IMR-90 (cell line): ENCODE results near the gene SYNE1. TPM values are rescaled to one million over a fixed set of nuclear protein-coding genes. Genes with fewer than 3 reads are reported as not detected.

ENCODE experiments used
- ATAC-seq: fragments of 200-7000 bp; cut with Tn5 transposase; 2 replicates; pipeline ENCODE4 v1.9.1; 2020; ENCODE audit warnings: low read depth, mild to moderate bottlenecking, moderate library complexity
- BruUV-seq: library from RNA; stranded (reverse); fragments of 400-500 nt; replicated peaks from 2 replicates; lab custom pipeline; 2021; lab: Mats Ljungman, UMichigan
- CTCF ChIA-PET: fragments of 300-600 bp; formaldehyde crosslinking; extraction: SDS; loops from one replicate; lab custom pipeline; 2021; ENCODE audit warnings: antibody characterized with exemption; lab: Yijun Ruan, JAX
- POLR2A ChIA-PET: fragments of 300-600 bp; sonication (Branson Sonifier 250); formaldehyde crosslinking; loops from one replicate; lab custom pipeline; 2022; ENCODE audit warnings: antibody characterized with exemption; ENCODE audit not compliant: unreplicated experiment; lab: Charles Lee
- DNase-seq: peaks from one replicate; pipeline ENCODE4 v3.0.0; 2013
- H2AFZ ChIP-seq: replicated peaks from 2 replicates; pipeline ENCODE3; 2013; ENCODE audit warnings: low read length, mild to moderate bottlenecking; ENCODE audit not compliant: poor library complexity
- H2AK5ac ChIP-seq: 2 replicates; pipeline ENCODE4 v1.6.1; 2013; ENCODE audit warnings: low read depth, low read length, inconsistent platforms
- H2AK9ac ChIP-seq: replicated peaks from 2 replicates; pipeline ENCODE3; 2013; ENCODE audit warnings: mild to moderate bottlenecking, low read depth, low read length, moderate library complexity; ENCODE audit not compliant: poor library complexity
- H2BK120ac ChIP-seq: 2 replicates; pipeline ENCODE4 v1.6.1; 2013; ENCODE audit warnings: low read depth, low read length, inconsistent platforms
- H2BK15ac ChIP-seq: 3 replicates; pipeline ENCODE4 v1.6.1; 2013; ENCODE audit warnings: low read depth, low read length, inconsistent platforms
- H2BK20ac ChIP-seq: 2 replicates; pipeline ENCODE4 v1.6.1; 2013; ENCODE audit warnings: low read depth, mild to moderate bottlenecking, inconsistent platforms, low read length, moderate library complexity
- H2BK5ac ChIP-seq: 2 replicates; pipeline ENCODE4 v1.6.1; 2013; ENCODE audit warnings: mild to moderate bottlenecking, low read depth, low read length, inconsistent platforms; ENCODE audit not compliant: poor library complexity, severe bottlenecking
- H3K14ac ChIP-seq: replicated peaks from 2 replicates; pipeline ENCODE4 v1.6.1; 2013; ENCODE audit warnings: low read depth, low read length, inconsistent platforms
- H3K18ac ChIP-seq: 2 replicates; pipeline ENCODE4 v1.6.1; 2013; ENCODE audit warnings: low read depth, low read length, control low read depth
- H3K23ac ChIP-seq: 2 replicates; pipeline ENCODE4 v1.6.1; 2013; ENCODE audit warnings: low read depth, low read length, inconsistent platforms
- H3K27ac ChIP-seq: 2 replicates; pipeline ENCODE4 v1.5.1; 2013; ENCODE audit warnings: mild to moderate bottlenecking, control low read depth, low read length; ENCODE audit not compliant: insufficient read depth
- H3K27me3 ChIP-seq: 2 replicates; pipeline ENCODE4 v1.6.1; 2013; ENCODE audit warnings: low read length; ENCODE audit not compliant: control insufficient read depth, insufficient read depth
- H3K36me3 ChIP-seq: 2 replicates; pipeline ENCODE4 v1.6.1; 2013; ENCODE audit warnings: low read length, mixed read lengths; ENCODE audit not compliant: control insufficient read depth, insufficient read depth
- H3K4ac ChIP-seq: 2 replicates; pipeline ENCODE4 v1.6.1; 2013; ENCODE audit warnings: low read depth, low read length, inconsistent platforms
- H3K4me1 ChIP-seq: 2 replicates; pipeline ENCODE4 v1.6.1; 2013; ENCODE audit warnings: low read length, mixed read lengths; ENCODE audit not compliant: control insufficient read depth, insufficient read depth
- H3K4me2 ChIP-seq: 2 replicates; pipeline ENCODE4 v1.6.1; 2013; ENCODE audit warnings: low read depth, mild to moderate bottlenecking, control low read depth, low read length, moderate library complexity
- H3K4me3 ChIP-seq: 2 replicates; pipeline ENCODE4 v1.5.1; 2013; ENCODE audit warnings: low read depth, mild to moderate bottlenecking, control low read depth, low read length, moderate library complexity; ENCODE audit not compliant: insufficient read depth
- H3K56ac ChIP-seq: 2 replicates; pipeline ENCODE4 v1.6.1; 2013; ENCODE audit warnings: low read length, inconsistent platforms; ENCODE audit not compliant: insufficient read depth; ENCODE audit errors: extremely low read depth
- H3K79me1 ChIP-seq, 2 experiments: 2 replicates each; pipeline ENCODE4 v1.6.1; 2013; ENCODE audit warnings: low read length in 2 of 2, inconsistent platforms in 1 of 2, low read depth in 1 of 2
- H3K9ac ChIP-seq: 2 replicates; pipeline ENCODE4 v1.6.1; 2013; ENCODE audit warnings: low read depth, low read length, control low read depth
- H3K9me1 ChIP-seq: 2 replicates; pipeline ENCODE4 v1.6.1; 2013; ENCODE audit warnings: low read length, inconsistent platforms; ENCODE audit not compliant: insufficient read depth
- H3K9me3 ChIP-seq: 2 replicates; pipeline ENCODE4 v1.6.1; 2013; ENCODE audit warnings: low read length; ENCODE audit not compliant: control insufficient read depth, insufficient read depth
- H4K20me1 ChIP-seq: 2 replicates; pipeline ENCODE4 v1.6.1; 2013; ENCODE audit warnings: low read length, inconsistent platforms; ENCODE audit not compliant: insufficient read depth
- H4K5ac ChIP-seq: 2 replicates; pipeline ENCODE4 v1.6.1; 2013; ENCODE audit warnings: mild to moderate bottlenecking, low read depth, low read length, control low read depth
- H4K8ac ChIP-seq, 2 experiments: 2 replicates each; pipeline ENCODE4 v1.6.1; 2013; ENCODE audit warnings: low read depth in 2 of 2, low read length in 2 of 2, control low read depth in 1 of 2, inconsistent platforms in 1 of 2
- H4K91ac ChIP-seq: 2 replicates; pipeline ENCODE4 v1.6.1; 2013; ENCODE audit warnings: low read depth, low read length, inconsistent platforms; ENCODE audit not compliant: insufficient read depth
- BHLHE40 ChIP-seq: fragments of 150-350 bp; IDR thresholded peaks from 2 replicates; pipeline ENCODE4 v1.6.1; 2016; ENCODE audit warnings: mild to moderate bottlenecking, low read depth, low read length
- CEBPB ChIP-seq: IDR thresholded peaks from 2 replicates; pipeline ENCODE4 v1.6.1; 2012; ENCODE audit warnings: low read depth, low read length, improper control_type of control experiment
- CHD1 ChIP-seq: IDR thresholded peaks from 2 replicates; pipeline ENCODE4 v1.6.1; 2012; ENCODE audit warnings: low read depth, low read length, improper control_type of control experiment
- CTCF ChIP-seq: conservative IDR thresholded peaks from 2 replicates; pipeline ENCODE4 v1.5.1; 2012; ENCODE audit warnings: mild to moderate bottlenecking, low read depth, low read length, improper control_type of control experiment
- FOS ChIP-seq: fragments of 150-350 bp; IDR thresholded peaks from 2 replicates; pipeline ENCODE4 v1.6.1; 2016; ENCODE audit warnings: low read depth, low read length
- MAFK ChIP-seq: IDR thresholded peaks from 2 replicates; pipeline ENCODE4 v1.6.1; 2012; ENCODE audit warnings: low read depth, low read length, improper control_type of control experiment
- MAZ ChIP-seq: IDR thresholded peaks from 2 replicates; pipeline ENCODE4 v1.6.1; 2012; ENCODE audit warnings: low read depth, mild to moderate bottlenecking, low read length, improper control_type of control experiment, moderate library complexity, borderline replicate concordance
- MXI1 ChIP-seq: IDR thresholded peaks from 2 replicates; pipeline ENCODE4 v1.6.1; 2012; ENCODE audit warnings: low read depth, mild to moderate bottlenecking, low read length, moderate library complexity, borderline replicate concordance
- POLR2A ChIP-seq: IDR thresholded peaks from 2 replicates; pipeline ENCODE4 v1.6.1; 2012; ENCODE audit warnings: mild to moderate bottlenecking, low read depth, low read length
- RCOR1 ChIP-seq: IDR thresholded peaks from 2 replicates; pipeline ENCODE4 v1.6.1; 2012; ENCODE audit warnings: mild to moderate bottlenecking, low read length, improper control_type of control experiment; ENCODE audit not compliant: insufficient replicate concordance
- SMC3 ChIP-seq: fragments of 150-350 bp; IDR thresholded peaks from 2 replicates; pipeline ENCODE4 v1.6.1; 2016; ENCODE audit warnings: low read depth, mild to moderate bottlenecking, antibody characterized with exemption, low read length, moderate library complexity
- WGBS, 2 experiments: methylation state at CpG; one replicate each; pipeline versions ENCODE4 v1.1.5 to v1.1.7; 2013; ENCODE audit warnings: missing lambda C conversion rate in 2 of 2; ENCODE audit not compliant: insufficient read length in 1 of 2; ENCODE audit errors: extremely low coverage in 2 of 2; 5-methylcytosine and 5-hydroxymethylcytosine counted together
- dilution Hi-C: fragments of 300-500 bp; cut with HindIII; formaldehyde crosslinking; loops from one replicate; pipeline ENCODE4 v1.14.3; 2018; ENCODE audit warnings: low sequenced_read_pairs; ENCODE audit not compliant: unreplicated experiment
- in situ Hi-C: fragments of 300-500 bp; cut with MboI; formaldehyde crosslinking; loops from 3 replicates; pipeline ENCODE4 v1.14.3; 2019; ENCODE audit warnings: low sequenced_read_pairs, inconsistent platforms, mixed read lengths
- intact Hi-C: fragments of 100-400 bp; cut with micrococcal nuclease; formaldehyde crosslinking; loops from 2 replicates; pipeline ENCODE4 v1.10.0; 2022
- polyA plus RNA-seq, 3 experiments: library from polyadenylated mRNA; depleted of rRNA; stranded (reverse); fragments of >200 nt; gene quantifications; 2 replicates each; pipeline ENCODE4 v1.2.3, GENCODE V29; 2012; ENCODE audit warnings: low replicate concordance in 1 of 3
- total RNA-seq: library from RNA; depleted of rRNA; stranded (reverse); fragments of >200 nt; gene quantifications from 2 replicates; pipeline ENCODE4 v1.2.3, GENCODE V29; 2012
- TF ChIP-seq, protein P1 (sequence below): fragments of 150-350 bp; IDR thresholded peaks from 2 replicates; pipeline ENCODE4 v1.6.1; 2017; ENCODE audit warnings: mild to moderate bottlenecking, antibody characterized with exemption, low read length, low read depth

Gene SYNE1
- total and polyA plus RNA-seq, 2 of the 4 experiments (the other 2 are of a cell fraction): 34.1 to 159 TPM

- no peaks in the 10 kb centered on the region for H3K4me1 ChIP-seq
- dilution Hi-C loops (no loop called here), in situ Hi-C loops (no loop called here), intact Hi-C loops (no loop called here)
- no peak overlapping the region for H3K23ac ChIP-seq
- no peak overlapping the region for H3K4me2 ChIP-seq
- no peaks in the 10 kb centered on the region for H3K9me3 ChIP-seq
- no peak overlapping the region for H2BK15ac ChIP-seq
- no peaks in the 10 kb centered on the region for H4K20me1 ChIP-seq
- no peaks in the 10 kb centered on the region for H3K27me3 ChIP-seq
- no peak overlapping the region for H3K4ac ChIP-seq
- no peak overlapping the region for H2BK20ac ChIP-seq
- H3K27ac ChIP-seq: no peak overlapping the region
- H2AFZ ChIP-seq: no peak overlapping the region
- no CpG with 5 or more reads among the region's 4 CpGs for WGBS, 2 experiments
- no peak overlapping the region for H3K56ac ChIP-seq
- peaks cover 2% of the 10 kb centered on the region; the same call in 1 of the 2 replicates for H3K9me1 ChIP-seq
- no peak overlapping the region for H2AK9ac ChIP-seq
- no peak for ATAC-seq
- H3K9ac ChIP-seq: no peak overlapping the region
- H2BK120ac ChIP-seq: no peak overlapping the region
- no peak overlapping the region for H3K14ac ChIP-seq
- no peak overlapping the region for H4K91ac ChIP-seq
- ChIA-PET CTCF (interaction anchor here (0.7 kb wide), 1 partner anchor 247 kb away, joined by 3 read pairs; the partner anchor contains the start of gene MYCT1), POLR2A (no interaction called here)
- H4K8ac ChIP-seq: no peak overlapping the region
- H4K5ac ChIP-seq: no peak overlapping the region
- no peaks in the 10 kb centered on the region for H3K79me1 ChIP-seq
- H3K18ac ChIP-seq: no peak overlapping the region
- BruUV-seq: no TSS peak
- DNase-seq: no peak
- TF ChIP-seq CTCF (no peak), MXI1 (no peak), MAFK (no peak), FOS (no peak), MAZ (no peak), BHLHE40 (no peak), SMC3 (no peak), CHD1 (no peak), RCOR1 (no peak), CEBPB (no peak), POLR2A (no peak)
- TF ChIP-seq, protein P1, sequence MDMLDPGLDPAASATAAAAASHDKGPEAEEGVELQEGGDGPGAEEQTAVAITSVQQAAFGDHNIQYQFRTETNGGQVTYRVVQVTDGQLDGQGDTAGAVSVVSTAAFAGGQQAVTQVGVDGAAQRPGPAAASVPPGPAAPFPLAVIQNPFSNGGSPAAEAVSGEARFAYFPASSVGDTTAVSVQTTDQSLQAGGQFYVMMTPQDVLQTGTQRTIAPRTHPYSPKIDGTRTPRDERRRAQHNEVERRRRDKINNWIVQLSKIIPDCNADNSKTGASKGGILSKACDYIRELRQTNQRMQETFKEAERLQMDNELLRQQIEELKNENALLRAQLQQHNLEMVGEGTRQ: no peak
- peaks cover 10% of the 10 kb centered on the region for H3K36me3 ChIP-seq
- no peak overlapping the region for H2AK5ac ChIP-seq
- no peak overlapping the region for H3K4me3 ChIP-seq
- no peak overlapping the region for H2BK5ac ChIP-seq
Observed at GRCh38 chr6:152450519-152450918, 186.6 kb downstream of the SYNE1 start.
